ENCODE data around the gene CYTH3. TPM values are rescaled to one million over a fixed set of nuclear protein-coding genes. Genes with fewer than 3 reads are reported as not detected.

Gene CYTH3
- total RNA-seq, 2 experiments from 2014 or later = 0.75 to 1.2 TPM

DNA sequence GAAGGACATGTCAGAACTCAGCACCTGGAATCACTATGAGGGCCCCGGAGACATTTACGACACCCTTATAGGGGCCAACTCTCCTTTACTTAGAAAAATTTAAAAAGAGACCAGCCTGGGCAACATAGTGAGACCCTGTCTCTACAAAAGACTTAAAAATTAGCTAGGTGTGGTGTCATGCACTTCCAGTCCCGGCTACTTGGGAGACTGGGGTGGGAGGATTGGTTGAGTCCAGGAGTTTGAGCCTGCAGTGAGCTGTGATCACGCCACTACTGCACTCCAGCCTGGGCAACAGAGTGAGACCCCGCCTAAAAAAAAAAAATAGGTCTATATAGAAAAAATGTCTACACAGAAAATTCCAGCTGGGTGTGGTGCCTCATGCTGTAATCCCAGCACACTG lies 7.5 kb upstream of the CYTH3 start:
- POLR2A ChIA-PET = no interaction called here
- no peaks in the 10 kb centered on the region for H3K36me3 Mint-ChIP-seq (ENCODE audit: low read depth)
- H3K27me3 Mint-ChIP-seq = no peaks in the 10 kb centered on the region
- H3K27ac Mint-ChIP-seq = no peak overlapping the region
- H3K4me3 Mint-ChIP-seq = no peak overlapping the region
- no peaks in the 10 kb centered on the region for H3K9me3 Mint-ChIP-seq (ENCODE audit: low read depth)
- intact Hi-C loops (cut with DNase I, micrococcal nuclease) = no loop called here
- DNase-seq (no peak), ATAC-seq (no peak)
- CTCF ChIA-PET = no interaction called here
- H3K4me1 Mint-ChIP-seq = no peaks in the 10 kb centered on the region

DNA sequence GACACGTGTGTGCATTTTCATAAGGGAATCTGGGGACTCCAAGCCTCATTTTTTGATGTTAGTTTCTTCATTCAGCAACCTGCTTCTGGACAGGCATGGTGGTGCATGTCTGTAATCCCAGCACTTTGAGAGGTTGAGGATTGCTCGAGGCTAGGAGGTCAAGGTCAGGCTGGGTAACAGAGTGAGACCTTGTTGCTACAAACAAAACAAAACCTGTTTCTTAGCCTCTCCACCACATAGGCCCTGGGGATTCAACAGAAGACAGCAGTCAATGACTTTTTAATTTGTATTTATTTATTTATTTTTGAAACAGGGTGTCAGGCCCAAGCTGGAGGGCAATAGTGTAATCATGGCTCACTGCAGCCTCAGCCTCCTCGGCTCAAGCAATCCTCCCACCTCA lies 6.9 kb upstream of the CYTH3 start:
- ATAC-seq = no peak
- CTCF ChIA-PET = no interaction called here

DNA sequence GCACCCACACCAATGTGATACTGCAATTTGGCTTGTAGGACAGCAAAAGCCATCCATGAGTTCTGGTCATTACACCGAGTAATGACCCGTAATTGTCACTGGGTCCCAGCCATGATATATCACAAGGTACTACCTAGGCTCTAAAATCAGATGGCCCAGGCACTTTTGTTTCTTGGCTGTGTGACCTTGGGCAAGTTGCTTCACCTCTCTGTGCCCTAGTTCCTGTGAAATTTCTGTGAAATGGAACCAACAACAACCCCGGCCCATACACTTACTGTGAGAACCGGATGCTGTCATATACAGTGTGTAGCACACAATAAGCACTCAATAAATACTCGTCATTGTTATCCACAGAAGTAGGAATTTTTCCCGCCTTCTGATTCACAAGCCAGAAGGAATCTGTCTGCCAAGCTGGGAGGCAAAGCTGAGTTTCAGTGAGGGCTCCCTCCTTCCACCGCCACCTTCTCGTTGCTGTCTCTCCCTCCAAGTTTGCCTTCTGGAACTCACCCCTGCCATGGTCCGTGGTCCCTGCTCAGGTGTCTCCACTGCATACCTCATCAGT lies 6.4 kb upstream of the CYTH3 start:
- H3K27me3 Mint-ChIP-seq = no peaks in the 10 kb centered on the region
- intact Hi-C loops (cut with DNase I, micrococcal nuclease) = no loop called here
- DNase-seq (no peak), ATAC-seq (no peak)
- ChIA-PET POLR2A (no interaction called here), CTCF (no interaction called here)
- no peaks in the 10 kb centered on the region for H3K4me1 Mint-ChIP-seq
- H3K4me3 Mint-ChIP-seq = no peak overlapping the region
- H3K36me3 Mint-ChIP-seq (ENCODE audit: low read depth) = no peaks in the 10 kb centered on the region
- H3K27ac Mint-ChIP-seq = no peak overlapping the region
- H3K9me3 Mint-ChIP-seq (ENCODE audit: low read depth) = no peaks in the 10 kb centered on the region

More for the DNA sequence above, 6.9 kb upstream of the CYTH3 start:
- Mint-ChIP-seq H3K27me3 (no peaks in the 10 kb centered on the region), H3K4me1 (no peaks in the 10 kb centered on the region), H3K9me3 (ENCODE audit: low read depth) (no peaks in the 10 kb centered on the region), H3K36me3 (ENCODE audit: low read depth) (no peaks in the 10 kb centered on the region), H3K27ac (no peak overlapping the region), H3K4me3 (no peak overlapping the region)
- POLR2A ChIA-PET = no interaction called here
- intact Hi-C loops (cut with DNase I, micrococcal nuclease) = no loop called here
- DNase-seq = no peak

DNA sequence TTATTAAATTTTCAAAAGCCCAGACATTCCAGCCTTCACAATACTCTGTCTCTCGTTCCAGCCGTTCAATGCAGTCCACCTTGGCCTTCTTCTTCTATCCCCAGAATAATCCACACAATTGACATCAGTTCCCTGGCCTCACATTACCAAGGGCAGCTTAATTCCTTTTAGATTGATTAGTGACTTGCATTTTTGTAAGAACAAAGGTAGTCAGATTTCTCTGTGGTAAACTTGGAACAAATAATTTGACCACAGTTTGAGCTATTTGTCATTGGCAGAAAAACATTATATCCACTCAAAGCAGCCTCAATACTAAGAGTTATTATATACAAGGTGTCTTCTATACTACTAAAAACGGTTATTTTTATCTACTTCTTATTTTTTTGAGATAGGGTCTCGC lies 5.1 kb upstream of the CYTH3 start:
- H3K4me1 Mint-ChIP-seq = peaks cover 4% of the 10 kb centered on the region
- H3K27me3 Mint-ChIP-seq = no peaks in the 10 kb centered on the region
- DNase-seq = no peak
- no peaks in the 10 kb centered on the region for H3K9me3 Mint-ChIP-seq (ENCODE audit: low read depth)
- intact Hi-C loops (cut with DNase I, micrococcal nuclease) = no loop called here
- no peak overlapping the region for H3K4me3 Mint-ChIP-seq
- ChIA-PET CTCF (no interaction called here), POLR2A (no interaction called here)
- no peak for ATAC-seq
- no peaks in the 10 kb centered on the region for H3K36me3 Mint-ChIP-seq (ENCODE audit: low read depth)
- no peak overlapping the region for H3K27ac Mint-ChIP-seq

DNA sequence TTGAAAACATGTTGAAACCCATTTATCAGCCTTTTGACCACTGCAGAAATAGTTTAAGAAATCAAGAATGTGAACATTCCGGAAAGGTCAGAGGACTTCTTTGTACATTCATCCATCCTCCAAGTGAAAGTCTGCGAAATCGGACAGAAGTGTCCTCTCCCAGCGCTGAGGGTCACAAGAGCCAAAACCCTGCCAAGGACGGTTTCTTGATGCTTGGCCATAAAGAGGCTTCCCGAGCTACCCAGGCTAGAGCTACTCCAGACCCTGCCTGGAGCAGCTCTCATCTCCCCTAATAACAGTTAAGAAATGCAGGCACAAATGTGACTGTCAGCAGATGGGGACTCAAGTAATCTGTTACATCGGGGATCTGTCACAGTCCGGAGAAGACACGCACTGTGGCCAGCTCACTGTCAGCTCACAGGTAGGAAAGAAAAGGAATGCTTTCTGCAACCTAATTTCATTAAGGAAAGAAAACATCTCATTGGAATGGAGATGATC lies 4.5 kb upstream of the CYTH3 start:
- Mint-ChIP-seq H3K4me3 (no peak overlapping the region), H3K27ac (no peak overlapping the region), H3K27me3 (no peaks in the 10 kb centered on the region), H3K36me3 (ENCODE audit: low read depth) (no peaks in the 10 kb centered on the region), H3K4me1 (peaks cover 4% of the 10 kb centered on the region), H3K9me3 (ENCODE audit: low read depth) (no peaks in the 10 kb centered on the region)
- ChIA-PET POLR2A (no interaction called here), CTCF (interaction anchor here (0.5 kb wide), 1 partner anchor 81 kb away, joined by 3 read pairs; no protein-coding TSS in a partner anchor)
- ATAC-seq = no peak
- DNase-seq = no peak
- intact Hi-C loops (cut with DNase I, micrococcal nuclease) = no loop called here

DNA sequence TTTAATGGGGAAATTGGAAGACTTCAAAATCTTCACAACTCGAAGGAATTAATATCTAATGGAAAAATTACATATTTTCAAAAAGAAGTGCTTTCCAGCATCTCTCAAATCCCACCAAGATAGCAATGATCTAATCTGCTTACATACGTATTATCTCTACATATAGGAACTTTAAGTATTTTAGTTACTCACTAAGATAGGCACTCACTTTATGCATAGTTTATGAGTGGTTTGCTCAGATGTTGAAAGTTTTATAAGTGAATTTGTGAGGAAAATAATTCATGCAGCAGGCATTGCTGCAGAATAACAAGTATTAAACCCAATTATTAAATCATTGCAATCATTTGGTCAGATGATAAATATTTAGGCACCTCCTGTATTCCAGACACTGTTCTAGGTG lies 2.3 kb upstream of the CYTH3 start:
- DNase-seq (no peak), ATAC-seq (no peak)
- ChIA-PET POLR2A (no interaction called here), CTCF (no interaction called here)
- Mint-ChIP-seq H3K36me3 (ENCODE audit: low read depth) (no peaks in the 10 kb centered on the region), H3K27ac (no peak overlapping the region), H3K27me3 (peaks cover 16% of the 10 kb centered on the region), H3K4me1 (peaks cover 17% of the 10 kb centered on the region), H3K9me3 (ENCODE audit: low read depth) (no peaks in the 10 kb centered on the region), H3K4me3 (no peak overlapping the region)
- intact Hi-C loops (cut with DNase I, micrococcal nuclease) = loop anchor here in 1 of 2 experiments (5.0 kb wide), 3 partner anchors 163 to 852 kb away; partner anchors contain the start of genes RNF216 and TNRC18

DNA sequence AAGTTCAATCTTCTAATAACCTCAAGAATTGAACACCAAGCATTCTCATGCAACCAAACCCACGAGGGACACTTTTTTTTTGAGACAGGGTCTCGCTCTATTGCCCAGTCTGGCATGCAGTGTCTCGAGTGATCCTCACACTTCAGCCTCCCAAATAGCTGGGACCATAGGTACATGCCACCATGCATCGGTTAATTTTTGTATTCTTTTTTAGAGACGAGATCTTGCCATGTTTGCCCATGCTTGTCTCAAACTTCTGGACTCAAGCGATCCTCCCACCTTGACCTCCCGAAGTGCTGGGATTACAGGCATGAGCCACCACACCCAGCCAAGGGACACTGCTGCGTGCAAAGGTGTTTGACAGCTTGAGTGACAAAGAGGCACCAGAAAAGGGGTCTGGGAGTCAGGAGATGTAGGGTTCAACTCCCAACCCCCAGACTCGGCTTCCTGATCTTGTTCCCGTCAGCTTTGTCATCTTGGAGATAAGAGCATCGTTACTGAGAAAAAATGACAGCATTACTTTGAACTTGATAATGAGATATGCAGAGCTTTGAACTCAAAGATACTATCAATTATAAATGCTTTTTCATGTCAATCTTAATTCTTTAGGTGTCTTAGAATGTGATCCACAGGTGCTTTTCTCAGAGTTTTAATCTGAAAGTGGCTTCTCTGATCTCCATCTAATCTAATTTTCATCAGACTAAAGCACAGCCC lies 1.6 kb upstream of the CYTH3 start:
- no peak overlapping the region for H3K27ac Mint-ChIP-seq
- ChIA-PET CTCF (interaction anchor here (1.0 kb wide), 1 partner anchor 26 kb away, joined by 3 read pairs; no protein-coding TSS in a partner anchor), POLR2A (no interaction called here)
- intact Hi-C loops (cut with DNase I, micrococcal nuclease) = loop anchor here in 1 of 2 experiments (5.0 kb wide), 3 partner anchors 163 to 852 kb away; partner anchors contain the start of genes RNF216 and TNRC18
- H3K9me3 Mint-ChIP-seq (ENCODE audit: low read depth) = no peaks in the 10 kb centered on the region
- H3K36me3 Mint-ChIP-seq (ENCODE audit: low read depth) = no peaks in the 10 kb centered on the region
- DNase-seq = no peak
- ATAC-seq = no peak
- H3K4me1 Mint-ChIP-seq = peaks cover 17% of the 10 kb centered on the region
- peaks cover 17% of the 10 kb centered on the region for H3K27me3 Mint-ChIP-seq
- H3K4me3 Mint-ChIP-seq = no peak overlapping the region

DNA sequence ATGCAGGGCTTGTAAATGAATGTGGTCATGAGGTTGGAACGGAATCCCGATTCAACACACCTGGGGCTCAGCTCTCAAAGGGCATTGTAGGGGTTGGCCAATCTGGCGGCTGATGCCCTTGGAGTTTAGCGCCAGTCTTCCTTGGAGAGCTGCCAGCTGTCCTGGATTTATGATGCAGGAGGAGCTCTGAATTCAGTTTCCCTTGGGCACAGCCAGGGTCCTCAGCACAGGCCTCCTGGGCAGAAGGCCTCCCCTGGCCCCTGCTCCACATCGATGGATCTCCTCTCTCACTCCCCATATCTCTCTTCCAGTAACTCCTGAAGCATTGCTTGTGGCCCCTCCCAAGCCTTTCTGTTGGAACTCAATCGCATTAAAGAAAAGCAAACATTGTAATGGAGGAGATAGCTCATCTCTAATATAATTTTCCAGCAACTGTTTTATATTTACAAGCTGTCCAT lies 985 bp upstream of the CYTH3 start:
- no peak overlapping the region for H3K27ac Mint-ChIP-seq
- no peaks in the 10 kb centered on the region for H3K9me3 Mint-ChIP-seq (ENCODE audit: low read depth)
- intact Hi-C loops (cut with DNase I, micrococcal nuclease) = loop anchor here in 1 of 2 experiments (5.0 kb wide), 3 partner anchors 164 to 851 kb away; partner anchors contain the start of genes RNF216 and TNRC18
- H3K27me3 Mint-ChIP-seq = peaks cover 17% of the 10 kb centered on the region
- DNase-seq = no peak
- H3K36me3 Mint-ChIP-seq (ENCODE audit: low read depth) = no peaks in the 10 kb centered on the region
- no peak for ATAC-seq
- peak overlapping the region; percentile 63 for H3K4me3 Mint-ChIP-seq
- POLR2A ChIA-PET = interaction anchor here (0.6 kb wide), 1 partner anchor 44 kb away, joined by 3 read pairs; no protein-coding TSS in a partner anchor
- CTCF ChIA-PET = interaction anchor here (1.0 kb wide), 1 partner anchor 26 kb away, joined by 3 read pairs; no protein-coding TSS in a partner anchor
- peaks cover 17% of the 10 kb centered on the region for H3K4me1 Mint-ChIP-seq

DNA sequence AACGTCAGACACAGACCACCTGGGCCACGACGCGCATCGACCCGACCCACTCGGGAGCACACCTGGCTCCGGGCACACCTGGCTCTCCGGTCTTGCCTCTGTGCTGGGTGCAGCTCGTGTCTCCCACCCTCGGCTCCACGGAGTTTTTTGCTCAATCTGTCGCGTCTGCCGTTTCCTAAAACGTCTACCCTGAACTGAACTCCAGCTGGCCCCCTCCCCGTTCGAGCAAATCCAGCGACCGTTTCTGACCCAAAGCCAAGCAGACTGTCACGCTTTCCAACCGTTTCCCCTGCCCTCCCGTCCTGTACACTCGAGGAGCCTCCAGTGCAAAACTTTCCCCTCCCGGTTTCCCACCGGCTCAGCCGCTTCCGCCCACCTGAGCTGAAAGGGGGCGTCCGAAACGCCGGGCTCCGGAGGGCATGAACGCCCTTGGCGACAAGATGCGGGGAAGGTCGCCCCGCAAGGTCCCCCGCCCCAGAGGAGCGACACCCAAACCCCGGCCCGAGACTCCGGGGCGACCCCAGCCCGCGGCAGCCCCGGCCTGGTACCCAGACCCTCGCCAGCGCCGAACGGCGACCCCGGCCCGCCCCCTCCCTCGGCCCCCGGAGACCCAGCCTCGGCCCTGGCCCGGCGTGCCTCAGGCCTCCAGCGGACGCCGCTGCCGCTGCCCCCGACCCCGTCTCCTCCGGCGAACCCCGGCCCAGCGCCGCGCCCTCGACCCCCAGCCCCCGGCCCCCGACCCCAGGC lies 557 bp downstream of the CYTH3 start:
- CTCF ChIA-PET = interaction anchor here (1.0 to 1.3 kb wide), 3 partner anchors 12 to 112 kb away, joined by 3 to 4 read pairs (median 3); no protein-coding TSS in a partner anchor
- no peak overlapping the region for H3K27ac Mint-ChIP-seq
- peak; percentile 33 for DNase-seq

DNA sequence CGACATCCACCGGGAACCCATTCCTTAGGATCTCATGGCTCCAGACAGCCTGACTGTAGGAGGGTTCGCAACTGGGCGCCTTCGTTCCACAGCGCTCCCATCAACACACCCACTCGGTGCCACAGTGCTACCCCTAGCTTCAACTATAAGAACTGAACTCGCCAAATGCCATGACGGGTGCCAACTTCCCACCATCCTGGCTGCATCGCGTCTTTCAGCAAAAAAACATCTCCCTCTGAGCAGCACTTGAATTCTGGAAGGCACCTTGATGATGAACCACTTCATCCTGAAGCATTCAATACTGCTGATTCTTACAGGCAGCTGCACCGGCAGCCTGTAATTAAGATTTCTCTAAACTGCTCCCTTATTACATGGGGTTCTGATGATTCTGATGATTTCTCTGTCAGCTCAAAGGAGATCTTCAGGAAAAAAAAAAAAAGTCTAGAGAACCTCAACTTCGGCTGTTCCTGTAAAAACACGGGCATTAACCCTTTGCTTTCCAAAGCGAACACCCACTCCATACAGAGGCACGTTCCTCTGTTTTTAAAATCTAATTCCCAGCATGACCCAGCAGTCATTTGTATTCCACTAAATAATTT lies 1.3 kb downstream of the CYTH3 start:
- DNase-seq (peak; percentile 63), ATAC-seq (peak; percentile 61)
- Mint-ChIP-seq H3K4me3 (peak overlapping the region; percentile 80), H3K36me3 (ENCODE audit: low read depth) (no peaks in the 10 kb centered on the region), H3K27ac (no peak overlapping the region), H3K4me1 (peaks cover 17% of the 10 kb centered on the region), H3K9me3 (ENCODE audit: low read depth) (no peaks in the 10 kb centered on the region), H3K27me3 (peaks cover 19% of the 10 kb centered on the region)
- POLR2A ChIA-PET = no interaction called here
- CTCF ChIA-PET = interaction anchor here (0.6 to 1.3 kb wide), 5 partner anchors 11 to 570 kb away, joined by 3 to 4 read pairs (median 4); no protein-coding TSS in a partner anchor
- intact Hi-C loops (cut with DNase I, micrococcal nuclease) = loop anchor here (1.0 to 5.0 kb wide), 5 partner anchors 14 to 849 kb away; partner anchors contain the start of genes RNF216 (in 1 of the 2) and TNRC18 (in 1 of the 2)

More for the DNA sequence above, 557 bp downstream of the CYTH3 start:
- Mint-ChIP-seq H3K9me3 (ENCODE audit: low read depth) (no peaks in the 10 kb centered on the region), H3K4me3 (peak overlapping the region; percentile 80), H3K36me3 (ENCODE audit: low read depth) (no peaks in the 10 kb centered on the region), H3K4me1 (peaks cover 17% of the 10 kb centered on the region), H3K27me3 (peaks cover 19% of the 10 kb centered on the region)
- intact Hi-C loops (cut with DNase I, micrococcal nuclease) = loop anchor here (1.0 to 5.0 kb wide), 7 partner anchors 15 to 850 kb away; partner anchors contain the start of genes AIMP2 (in 1 of the 2), PMS2 (in 1 of the 2), RNF216 (in 1 of the 2) and TNRC18 (in 1 of the 2)
- ATAC-seq = no peak
- POLR2A ChIA-PET = no interaction called here

DNA sequence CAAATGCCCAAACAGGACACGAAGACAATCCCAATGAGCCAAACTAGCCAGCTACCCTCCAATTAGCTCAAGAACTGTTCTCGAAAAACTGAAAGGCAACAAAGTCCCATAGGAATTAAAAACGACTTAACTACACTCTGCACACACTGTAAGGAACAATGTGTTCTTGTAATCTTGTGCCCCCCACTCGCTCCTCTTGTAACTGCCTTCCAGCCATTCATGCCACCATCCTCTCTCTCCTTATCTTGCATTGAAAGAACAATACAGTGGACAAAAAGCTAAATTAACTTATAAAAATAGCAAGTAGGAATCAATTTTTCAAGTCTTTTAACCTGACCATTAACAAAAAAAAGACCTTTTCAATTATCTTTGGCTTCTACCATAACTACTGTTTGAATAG lies 2.9 kb downstream of the CYTH3 start:
- ChIA-PET POLR2A (no interaction called here), CTCF (interaction anchor here (0.6 kb wide), 1 partner anchor 39 kb away, joined by 3 read pairs; no protein-coding TSS in a partner anchor)
- Mint-ChIP-seq H3K27me3 (peaks cover 21% of the 10 kb centered on the region), H3K4me1 (peaks cover 17% of the 10 kb centered on the region), H3K9me3 (ENCODE audit: low read depth) (no peaks in the 10 kb centered on the region), H3K36me3 (ENCODE audit: low read depth) (no peaks in the 10 kb centered on the region), H3K4me3 (no peak overlapping the region), H3K27ac (no peak overlapping the region)
- ATAC-seq (no peak), DNase-seq (no peak)
- intact Hi-C loops (cut with DNase I, micrococcal nuclease) = no loop called here

Data from activated CD4-positive, alpha-beta T cell treated with anti-CD3 and anti-CD28 coated beads for 36 hours (primary cell).